Ammon's horn (tissue), 1 donor: Measurements from ENCODE around the gene FAM120B.
"Not testable (repeated sequence)": the region's sequence is repeated elsewhere in the genome, so short reads cannot be mapped to it uniquely, and the experiment has no call there.

ENCODE experiments used
- DNase-seq: peaks from one replicate; pipeline ENCODE4 v3.0.0-alpha.2; 2016; ENCODE audit warnings: low spot score

FAM120B gene

DNA sequence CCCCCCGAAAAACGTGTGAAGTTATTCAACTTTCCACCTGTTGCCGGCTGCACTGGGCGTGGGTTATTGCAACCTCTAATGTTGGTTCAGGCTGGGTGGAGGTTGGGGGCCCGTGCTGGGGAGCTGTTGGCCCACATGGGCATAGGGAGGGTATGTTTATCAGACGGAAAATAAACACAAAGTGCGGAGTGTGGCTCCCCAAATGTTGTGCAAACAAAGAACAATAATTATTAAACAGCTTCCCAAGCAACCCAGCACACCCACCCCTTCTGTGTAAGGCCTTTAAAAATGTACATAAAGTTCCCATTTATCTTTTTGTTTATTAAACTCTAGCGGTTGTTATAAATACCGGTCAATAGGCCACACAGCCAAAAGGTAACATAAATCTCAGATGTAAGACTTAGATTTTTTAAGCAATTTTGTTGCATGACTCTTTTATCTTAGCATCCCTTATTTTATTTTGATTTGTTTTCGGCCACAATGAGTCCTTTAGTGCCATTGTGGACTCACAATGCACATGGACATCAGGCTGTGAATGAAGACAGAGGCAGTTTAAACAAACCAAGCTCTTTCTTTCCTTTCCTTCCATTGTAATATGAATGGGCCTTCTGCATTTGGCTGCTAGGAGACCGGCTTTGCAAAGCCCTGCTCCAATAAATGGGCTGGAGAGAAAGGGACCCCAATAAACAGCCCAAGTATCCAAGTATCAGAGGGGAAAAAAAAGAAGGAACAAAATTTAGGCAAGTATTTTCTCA, 8.8 kb upstream of the FAM120B start:
- peak; percentile 76 for DNase-seq

- DNase-seq = no peak
Observed at GRCh38 chr6:170298688-170299087, 7.9 kb upstream of the FAM120B start.

- no peak for DNase-seq
Observed at GRCh38 chr6:170301184-170301583, 5.4 kb upstream of the FAM120B start.

DNA sequence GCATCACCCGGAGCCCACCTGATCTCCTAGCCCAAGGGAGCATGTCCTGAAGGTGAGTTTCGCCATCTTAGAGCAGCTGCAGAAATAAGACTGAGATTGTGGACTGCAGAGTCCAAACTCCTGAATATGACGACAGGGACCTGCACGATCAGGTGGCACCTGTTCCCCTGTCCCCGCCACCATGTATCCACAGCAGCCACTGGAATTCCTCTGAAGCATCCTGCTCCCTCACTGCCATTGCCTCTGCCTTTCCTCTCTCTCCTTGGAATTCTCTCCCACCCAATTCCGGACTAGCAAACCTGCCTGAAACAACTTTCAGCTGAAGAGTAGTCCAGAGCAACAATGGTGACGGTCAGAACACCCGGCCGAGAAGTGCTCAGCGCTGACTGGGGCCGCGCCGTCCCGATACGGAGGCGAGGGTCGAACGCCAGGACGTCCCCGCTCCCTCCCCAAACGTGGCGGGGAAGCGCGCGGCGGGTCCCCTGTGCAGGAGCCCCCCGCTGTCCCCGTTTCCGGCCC, 694 bp upstream of the FAM120B start:
- no peak for DNase-seq

DNA sequence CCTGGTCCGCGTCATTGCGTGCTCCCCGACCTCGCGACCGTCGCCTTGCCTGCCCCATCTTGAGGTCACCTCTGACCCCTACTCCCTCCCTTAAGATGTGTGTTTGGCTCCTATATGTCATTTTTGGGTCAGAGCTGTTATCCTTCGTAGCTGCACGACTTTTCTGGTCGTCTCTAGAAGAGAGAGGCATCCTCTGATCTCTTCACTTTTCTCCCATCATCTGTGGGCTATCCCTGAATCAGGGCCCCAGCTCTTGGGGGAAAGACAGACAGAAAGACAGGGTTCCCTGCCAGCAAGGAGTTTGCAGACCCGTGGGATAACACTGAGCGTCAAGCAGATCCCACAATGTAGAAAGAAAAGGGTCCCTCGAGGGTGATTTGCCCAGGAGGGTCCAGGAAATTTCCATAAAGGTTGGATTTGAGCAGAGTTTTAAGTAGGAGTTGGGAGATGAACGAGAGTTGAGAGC, 555 bp downstream of the FAM120B start:
- no peak for DNase-seq

DNA sequence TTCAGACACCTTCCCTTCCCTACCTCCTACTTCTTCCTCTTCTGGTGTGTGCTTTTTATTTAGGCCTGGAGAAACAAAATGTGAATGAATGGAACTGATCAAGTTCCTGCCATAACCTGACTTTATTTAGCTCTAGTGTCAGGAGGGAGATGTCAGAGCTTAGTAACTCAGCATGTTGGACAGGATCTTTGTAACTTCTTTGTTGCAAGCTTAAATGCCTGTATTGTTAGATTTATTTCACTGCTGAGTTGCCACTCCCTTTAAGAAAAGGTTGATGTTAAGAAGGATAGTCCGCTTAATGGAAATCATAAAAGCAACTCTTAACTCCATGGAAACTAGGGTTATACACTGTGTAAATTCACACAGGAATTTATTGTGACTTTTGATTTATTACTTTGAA, 2.2 kb downstream of the FAM120B start:
- DNase-seq = no peak

GRCh38 chr6:170311696-170312095, 5.1 kb downstream of the FAM120B start:
- no peak for DNase-seq

- no peak for DNase-seq
Observed at GRCh38 chr6:170312876-170313275, 6.3 kb downstream of the FAM120B start.

DNA sequence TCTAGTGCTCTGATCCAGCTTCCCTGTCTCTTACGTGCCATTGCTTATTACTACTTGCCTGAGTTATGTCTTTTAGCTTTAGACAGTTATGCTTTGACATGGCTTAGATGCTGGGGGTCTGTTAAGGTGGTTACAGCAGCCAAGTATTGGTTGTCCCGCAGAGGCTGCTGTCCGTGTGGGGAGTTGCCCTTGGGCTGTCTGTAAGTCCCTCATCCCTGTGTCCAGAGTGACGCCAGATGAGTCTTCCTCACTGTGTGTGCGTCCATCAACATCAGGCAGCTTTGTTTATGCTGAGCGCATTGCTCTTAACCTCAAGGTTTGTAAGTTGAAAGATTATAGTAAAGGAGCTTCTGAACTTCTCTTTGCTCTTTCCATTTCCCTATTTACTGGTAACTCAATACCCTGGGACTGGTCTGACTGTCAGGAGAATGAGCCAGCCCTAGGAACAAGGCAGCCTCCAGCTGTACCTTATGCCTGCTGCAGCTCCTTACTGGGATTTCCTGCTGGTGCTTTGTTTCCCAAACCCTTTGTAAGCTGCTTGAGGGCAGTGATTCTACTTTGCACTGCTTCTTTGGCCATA, 7.2 kb downstream of the FAM120B start:
- no peak for DNase-seq

DNA sequence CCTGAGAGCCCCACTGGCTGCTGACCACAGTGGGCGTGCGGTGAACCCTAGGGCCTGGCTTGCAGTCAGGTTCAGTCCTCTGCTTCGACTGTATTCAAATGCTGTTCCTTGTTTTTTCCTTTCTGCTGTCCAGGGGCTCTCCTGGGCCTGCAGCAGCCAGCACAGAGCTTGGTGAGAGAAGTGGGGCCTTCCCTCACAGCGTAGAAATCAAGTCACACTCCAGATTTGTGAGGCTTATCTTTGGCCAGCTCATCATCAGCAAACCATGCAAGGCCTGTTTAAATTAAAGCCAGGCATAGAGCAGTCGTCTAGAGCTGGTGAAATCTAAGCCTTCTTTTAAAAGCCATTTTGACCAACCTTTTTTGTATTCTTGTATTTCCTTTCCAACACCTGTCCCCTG, 8.4 kb downstream of the FAM120B start:
- DNase-seq = no peak

GRCh38 chr6:170316071-170316470, 9.5 kb downstream of the FAM120B start:
- no peak for DNase-seq

DNA sequence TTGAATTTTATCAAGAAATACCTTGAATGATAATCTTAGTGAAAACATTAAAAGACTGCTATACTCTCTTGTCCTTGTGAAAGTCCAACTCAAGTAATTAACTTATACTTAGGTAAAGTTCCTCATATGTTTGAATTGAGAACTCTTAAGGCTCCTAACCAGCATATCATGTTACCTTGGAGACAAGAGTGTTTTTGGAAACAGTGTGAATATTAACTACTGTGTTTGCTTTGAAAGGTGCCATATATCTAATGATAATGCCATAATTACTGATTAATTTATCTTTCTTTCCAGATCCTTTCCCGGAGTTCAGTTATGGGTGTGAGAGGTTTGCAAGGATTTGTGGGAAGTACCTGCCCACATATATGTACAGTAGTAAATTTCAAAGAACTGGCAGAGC, 10.5 kb downstream of the FAM120B start:
- DNase-seq = no peak

GRCh38 chr6:170317718-170318117, 11.2 kb downstream of the FAM120B start:
- DNase-seq = no peak

DNA sequence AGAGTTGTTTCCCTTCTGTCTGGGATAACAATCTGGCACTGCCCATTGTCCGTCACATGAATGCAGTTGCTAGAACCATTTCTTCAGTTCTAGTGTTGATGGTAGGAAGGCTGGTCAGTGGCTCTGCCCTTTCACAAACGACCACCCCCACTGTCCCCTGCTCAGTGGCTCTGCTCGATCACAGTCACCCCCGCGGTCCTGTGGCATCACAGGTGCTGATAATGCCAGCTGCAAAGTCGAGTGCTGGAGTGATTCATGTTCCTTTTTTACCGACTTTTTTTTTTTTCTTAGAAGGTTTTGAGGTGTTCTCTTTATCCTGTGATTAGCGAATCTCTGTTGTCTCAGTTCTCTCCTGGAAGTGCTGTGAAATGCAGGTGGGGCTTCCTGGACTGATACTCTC, 22.8 kb downstream of the FAM120B start:
- DNase-seq = no peak

GRCh38 chr6:170335199-170335598, 28.6 kb downstream of the FAM120B start:
- DNase-seq = not testable (repeated sequence)

DNA sequence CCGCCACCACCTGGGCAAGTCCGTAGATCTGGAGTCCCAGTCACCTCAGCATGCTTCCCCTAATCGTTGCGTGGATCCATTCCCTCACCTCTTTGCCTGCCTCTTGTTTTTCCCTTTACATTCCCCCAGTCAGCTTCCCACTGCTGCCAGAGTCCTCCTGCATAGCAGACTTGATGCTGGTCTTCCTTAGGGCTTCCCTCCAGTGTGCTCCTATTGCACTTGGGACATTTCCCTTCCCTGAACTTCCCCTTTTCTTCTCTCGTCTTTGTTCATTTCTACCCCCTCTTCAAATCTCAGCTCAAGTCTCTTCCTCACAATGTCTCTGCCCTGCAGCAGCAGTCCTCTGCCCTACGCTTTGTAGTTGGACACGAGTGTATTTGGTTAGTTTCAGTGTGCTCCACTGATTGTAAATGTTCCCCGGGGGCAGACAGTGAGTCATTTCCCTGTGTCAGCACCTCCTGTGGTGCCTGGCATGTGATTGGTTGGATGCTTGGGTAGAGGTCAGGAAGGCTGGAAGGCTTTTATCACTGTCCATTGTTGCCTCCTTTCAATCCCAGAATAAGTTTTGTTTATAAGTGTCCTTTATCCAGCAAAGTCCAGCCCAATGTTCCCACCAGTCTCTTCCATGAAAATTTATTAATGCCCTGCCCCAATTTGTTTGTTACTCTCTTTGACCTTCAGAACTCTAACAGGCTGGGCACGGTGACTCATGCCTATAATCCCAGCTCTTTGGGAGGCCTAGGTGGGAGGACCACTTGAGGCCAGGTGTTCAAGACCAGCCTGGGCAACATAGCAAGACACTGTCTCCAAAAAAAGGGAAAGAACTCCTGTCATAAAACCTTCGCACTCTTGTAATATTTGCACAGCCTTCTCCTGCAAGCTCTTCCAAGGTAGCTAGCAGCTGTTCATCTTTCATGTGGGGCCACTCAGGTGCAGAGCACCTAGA, 38.3 kb downstream of the FAM120B start:
- peak; percentile 14 for DNase-seq

DNA sequence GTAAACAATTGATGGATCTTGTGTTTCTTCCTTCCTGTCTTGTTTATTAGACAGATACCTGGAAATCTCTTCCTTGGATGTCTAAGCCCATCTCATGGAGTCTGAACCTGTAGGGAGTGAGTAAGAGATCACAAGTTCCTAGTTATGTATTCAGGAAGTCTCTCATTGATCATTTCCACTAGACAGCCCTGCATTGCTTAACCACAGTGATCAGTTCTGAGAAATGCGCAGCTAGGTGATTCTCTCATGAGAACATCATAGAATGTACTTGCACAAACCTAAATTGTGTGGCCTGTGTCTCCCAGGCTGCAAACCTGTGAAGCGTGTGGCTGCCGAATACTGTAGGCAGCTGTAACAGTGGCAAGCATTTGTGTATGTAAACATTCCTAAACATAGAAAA, 39.1 kb downstream of the FAM120B start:
- no peak for DNase-seq

DNA sequence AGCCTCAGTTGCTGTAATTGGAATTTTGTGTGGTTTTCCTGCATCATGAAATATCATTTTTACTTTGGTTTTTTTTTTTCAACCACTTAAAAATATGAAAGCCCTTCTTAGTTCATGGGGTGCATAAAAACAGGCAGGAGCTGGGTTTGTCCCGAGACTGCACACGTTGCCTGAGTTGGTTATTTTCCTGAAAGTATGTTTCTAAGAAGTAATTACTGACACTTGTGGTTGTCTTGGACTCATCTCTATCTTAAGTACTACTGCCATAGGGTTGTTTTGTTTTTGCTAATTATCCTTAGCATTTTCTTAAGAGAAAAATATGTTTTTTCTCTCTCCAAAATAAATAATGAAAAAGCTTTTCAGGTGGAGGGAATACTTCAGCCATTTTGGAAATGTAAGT, 40.1 kb downstream of the FAM120B start:
- no peak for DNase-seq

DNA sequence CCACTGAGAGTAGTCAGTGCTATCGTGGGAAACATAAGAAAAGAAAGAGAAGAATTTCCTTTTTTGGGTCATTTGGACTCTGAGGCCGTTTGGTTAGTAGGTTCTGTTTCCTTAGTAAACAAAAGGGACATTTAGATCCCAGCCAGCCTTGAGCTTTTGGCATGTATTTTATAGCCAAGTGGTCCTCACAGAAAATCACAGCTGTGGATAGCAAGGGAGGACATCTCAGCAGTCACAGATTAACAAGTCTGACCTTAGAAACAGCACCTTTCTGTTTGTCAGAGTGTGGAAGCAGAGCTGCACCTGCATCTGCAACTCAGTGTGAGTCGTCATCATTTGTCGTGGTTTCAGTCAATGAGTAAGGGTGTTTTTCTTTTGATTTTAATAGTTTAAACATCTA, 40.5 kb downstream of the FAM120B start:
- DNase-seq = peak; percentile 40

DNA sequence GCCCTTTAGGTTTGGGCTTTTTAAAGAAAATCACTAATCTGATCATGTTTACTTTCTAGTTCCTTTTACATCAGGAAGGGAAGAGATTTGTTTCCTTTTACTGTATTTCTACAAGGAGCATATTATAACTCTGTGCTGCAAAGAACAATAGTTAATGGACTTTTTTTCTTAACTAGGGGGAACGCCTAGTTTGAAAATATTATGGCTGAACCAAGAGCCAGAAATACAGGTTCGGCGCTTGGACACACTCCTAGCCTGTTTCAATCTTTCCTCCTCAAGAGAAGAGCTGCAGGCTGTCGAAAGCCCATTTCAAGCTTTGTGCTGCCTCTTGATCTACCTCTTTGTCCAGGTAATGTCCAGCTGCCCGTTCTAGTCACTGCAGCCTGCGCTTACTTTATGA, 41.4 kb downstream of the FAM120B start:
- no peak for DNase-seq

- not testable (repeated sequence) for DNase-seq
Observed at GRCh38 chr6:170351456-170351855, 44.9 kb downstream of the FAM120B start.

DNA sequence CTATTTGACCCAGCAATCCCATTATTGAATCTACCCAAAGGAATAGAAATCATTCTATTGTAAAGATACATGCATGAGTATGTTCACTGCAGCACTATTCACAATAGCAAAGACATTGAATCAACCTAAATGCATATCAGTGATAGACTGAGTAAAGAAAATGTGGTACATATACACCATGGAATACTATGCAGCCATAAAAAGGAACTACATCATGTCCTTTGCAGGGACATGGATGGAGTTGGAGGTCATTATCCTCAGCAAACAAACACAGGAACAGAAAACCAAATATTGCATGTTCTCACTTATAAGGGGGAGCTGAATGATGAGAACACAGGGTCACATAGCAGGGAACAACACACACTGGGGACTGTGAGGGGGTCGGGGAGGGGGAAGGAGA, 48.6 kb downstream of the FAM120B start:
- DNase-seq = not testable (repeated sequence)
